GM18520 (cell line): ENCODE results near the gene MPL.

Experiments used
- ATAC-seq: cut with Tn5 transposase; IDR thresholded peaks from one replicate; pipeline ENCODE4 v1.9.1; 2021; ENCODE audit not compliant: unreplicated experiment

MPL gene

GRCh38 chr1:43337588-43337987 lies at the start of gene MPL:
TSS of gene MPL (plus strand) at chr1:43337818. CDS start at chr1:43337849, 31 bp downstream.
- no peak for ATAC-seq

- ATAC-seq = no peak
Observed at GRCh38 chr1:43288058-43288784, 49.4 kb upstream of the MPL start.

GRCh38 chr1:43288785-43289706 lies 48.6 kb upstream of the MPL start:
- ATAC-seq = no peak

GRCh38 chr1:43292216-43292615 lies 45.4 kb upstream of the MPL start:
- no peak for ATAC-seq

- ATAC-seq = no peak
Observed at GRCh38 chr1:43292679-43293078, 44.9 kb upstream of the MPL start.

GRCh38 chr1:43293176-43293575 lies 44.4 kb upstream of the MPL start:
- ATAC-seq = no peak

- ATAC-seq = no peak
Observed at GRCh38 chr1:43293896-43294760, 43.5 kb upstream of the MPL start.

GRCh38 chr1:43294761-43295160 lies 42.9 kb upstream of the MPL start:
- ATAC-seq = no peak

GRCh38 chr1:43296207-43296606 lies 41.4 kb upstream of the MPL start:
- no peak for ATAC-seq

- ATAC-seq = no peak
Observed at GRCh38 chr1:43298055-43298454, 39.6 kb upstream of the MPL start.

GRCh38 chr1:43299101-43299500 lies 38.5 kb upstream of the MPL start:
- ATAC-seq = no peak

- no peak for ATAC-seq
Observed at GRCh38 chr1:43300378-43301094, 37.1 kb upstream of the MPL start, which contains the start of gene TIE1. TSS of gene TIE1 (plus strand) at chr1:43300982. CDS start at chr1:43301072, 90 bp downstream.

- no peak for ATAC-seq
Observed at GRCh38 chr1:43302201-43302600, 35.4 kb upstream of the MPL start.

- ATAC-seq = no peak
Observed at GRCh38 chr1:43302721-43303470, 34.7 kb upstream of the MPL start.

- no peak for ATAC-seq
Observed at GRCh38 chr1:43303471-43304313, 33.9 kb upstream of the MPL start.

GRCh38 chr1:43304314-43304681 lies 33.3 kb upstream of the MPL start:
- no peak for ATAC-seq

GRCh38 chr1:43304771-43305300 lies 32.8 kb upstream of the MPL start:
- ATAC-seq = no peak

GRCh38 chr1:43305461-43305860 lies 32.2 kb upstream of the MPL start:
- no peak for ATAC-seq
